Dermis microvascular lymphatic vessel endothelial cell (primary cell): ENCODE data around the gene SHOC2. TPM values are rescaled to one million over a fixed set of nuclear protein-coding genes. Genes with fewer than 3 reads are reported as not detected.

ENCODE experiments used
- DNase-seq, 2 donors: peaks; one replicate each; pipeline versions ENCODE4 v3.0.0 to v3.0.0-alpha.2; 2010; ENCODE audit warnings: low read depth in 2 of 2
- total RNA-seq: library from RNA; depleted of rRNA; stranded (reverse); fragments of >200 nt; gene quantifications from 2 replicates; pipeline ENCODE4 v1.2.1, GENCODE V29; 2014

Gene SHOC2
- total RNA-seq, 1 donor from 2014 or later = 39.2 TPM

- DNase-seq = no peak
Observed at GRCh38 chr10:110983466-110983865, 64.1 kb downstream of the SHOC2 start.

GRCh38 chr10:110985497-110986275, 66.3 kb downstream of the SHOC2 start:
- no peak for DNase-seq

- DNase-seq = no peak
Observed at GRCh38 chr10:110989016-110989415, 69.6 kb downstream of the SHOC2 start.

DNA sequence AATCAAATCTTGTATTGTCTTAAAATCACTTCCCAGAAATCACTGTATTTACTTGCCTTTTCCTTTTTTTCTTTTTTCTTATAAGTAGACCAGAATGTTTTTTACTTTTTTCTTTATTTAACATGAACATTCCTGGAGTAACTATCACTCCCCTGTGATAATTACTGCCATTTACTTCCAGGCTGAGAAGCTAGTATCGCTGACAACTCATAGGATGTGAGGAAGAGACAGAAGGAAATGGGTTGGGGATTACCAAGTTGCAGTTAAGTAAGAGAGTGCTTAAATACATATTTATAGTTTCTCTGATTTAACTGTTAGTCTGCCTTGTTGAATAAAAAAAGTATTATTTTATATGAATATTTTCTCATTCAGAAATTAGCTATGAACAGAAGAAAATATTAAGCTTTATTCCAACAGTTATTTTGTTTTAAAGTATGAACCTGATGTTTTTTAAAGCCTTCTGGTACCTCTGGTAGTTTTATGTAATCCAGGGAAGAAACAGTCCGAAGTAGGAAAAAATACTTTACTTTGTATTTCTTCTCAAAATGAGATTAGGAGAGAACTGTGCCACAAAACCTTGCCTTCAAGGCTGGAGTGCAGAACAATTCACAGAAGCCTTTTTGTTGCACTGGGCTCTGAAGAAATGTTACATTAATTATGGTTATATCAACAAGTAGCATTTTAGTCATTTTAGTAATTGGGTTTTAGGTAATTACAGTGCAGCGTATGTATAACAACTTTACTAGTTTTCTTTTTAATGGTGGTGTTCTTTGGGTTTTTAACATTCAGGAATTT, 72.8 kb downstream of the SHOC2 start:
- DNase-seq = no peak

DNA sequence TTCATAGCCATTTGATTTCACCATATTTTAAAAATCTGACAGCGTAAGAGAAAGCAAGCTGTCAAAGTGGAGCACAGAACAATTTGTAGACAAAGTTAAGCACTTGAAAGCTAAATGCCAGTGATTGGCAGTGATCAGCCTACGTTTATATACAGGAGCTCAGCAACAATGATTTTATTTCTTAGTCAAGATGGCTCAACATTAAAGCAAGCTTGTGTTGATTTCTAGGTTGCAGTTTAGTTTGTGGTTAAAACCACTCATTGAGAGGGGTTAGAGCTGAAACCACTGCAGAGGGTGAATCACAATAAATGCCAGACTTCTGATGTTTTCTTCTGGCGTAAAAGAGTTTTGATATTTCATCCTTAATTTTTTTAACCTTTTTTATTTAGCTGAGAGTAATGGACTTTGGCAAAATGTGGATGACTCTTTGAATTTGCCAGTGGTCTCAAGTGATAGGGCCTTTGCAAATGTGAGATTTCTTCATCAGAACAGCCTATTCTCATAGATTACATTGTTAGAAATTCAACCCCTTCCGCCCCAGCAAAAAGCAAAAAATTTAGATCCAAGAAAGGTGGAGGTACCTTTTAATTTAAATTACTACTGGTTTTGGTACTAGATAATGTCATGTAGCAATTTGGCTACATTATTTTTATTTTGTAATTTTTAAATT, 73.8 kb downstream of the SHOC2 start:
- DNase-seq = no peak

DNA sequence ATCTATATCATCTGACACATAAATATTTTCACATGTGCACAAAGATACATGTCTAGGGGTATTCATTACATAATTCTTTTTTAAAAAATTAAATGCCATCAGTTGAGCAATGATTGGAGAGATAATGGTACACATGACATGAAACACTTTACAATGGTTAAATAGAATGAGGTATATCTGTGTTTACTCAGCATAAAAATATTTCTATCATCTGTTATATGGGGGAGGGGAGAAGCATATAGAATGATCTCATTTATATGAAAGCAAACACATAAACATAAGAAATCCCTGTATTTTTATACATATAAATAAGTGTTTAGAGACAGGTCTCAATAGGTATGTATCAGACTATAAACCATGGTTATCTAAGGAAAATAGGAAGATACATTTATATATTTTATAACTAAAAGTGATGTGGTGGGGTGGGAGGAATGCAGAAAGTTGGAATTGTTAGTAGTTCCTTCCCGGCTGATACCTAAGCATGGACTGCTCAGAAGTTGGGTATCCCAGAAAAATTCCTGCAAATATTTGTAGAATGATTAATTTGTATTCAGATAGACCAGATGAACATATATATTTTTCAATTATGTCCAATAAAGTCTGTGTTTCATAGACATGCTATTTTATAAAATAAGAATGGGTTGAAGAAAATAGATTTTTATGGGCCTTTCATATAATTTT, 75.1 kb downstream of the SHOC2 start:
- no peak for DNase-seq

- no peak for DNase-seq
Observed at GRCh38 chr10:110995301-110995700, 75.9 kb downstream of the SHOC2 start.

- DNase-seq = no peak
Observed at GRCh38 chr10:110996256-110996655, 76.9 kb downstream of the SHOC2 start.

DNA sequence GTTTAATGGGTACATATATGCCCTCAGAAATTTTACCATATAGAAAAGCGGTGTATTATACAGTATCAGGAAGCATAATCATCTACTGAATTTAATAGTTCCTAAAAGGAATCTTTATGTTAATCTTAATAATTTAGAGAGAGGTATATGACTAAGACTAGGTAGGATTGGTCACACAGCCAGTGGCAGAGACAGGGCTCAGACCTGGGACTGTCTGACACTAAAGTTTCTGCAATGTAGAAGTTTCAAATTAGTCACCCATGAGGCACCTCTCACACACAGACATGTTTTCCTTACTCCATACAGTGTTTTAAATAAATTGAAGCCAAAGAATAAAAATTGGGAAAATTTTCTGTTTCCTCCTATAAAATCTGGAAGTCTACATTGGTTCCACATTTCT, 84.6 kb downstream of the SHOC2 start:
- DNase-seq = no peak

GRCh38 chr10:111007486-111007885, 88.1 kb downstream of the SHOC2 start:
- DNase-seq = no peak

GRCh38 chr10:111015181-111015580, 95.8 kb downstream of the SHOC2 start:
- no peak for DNase-seq

DNA sequence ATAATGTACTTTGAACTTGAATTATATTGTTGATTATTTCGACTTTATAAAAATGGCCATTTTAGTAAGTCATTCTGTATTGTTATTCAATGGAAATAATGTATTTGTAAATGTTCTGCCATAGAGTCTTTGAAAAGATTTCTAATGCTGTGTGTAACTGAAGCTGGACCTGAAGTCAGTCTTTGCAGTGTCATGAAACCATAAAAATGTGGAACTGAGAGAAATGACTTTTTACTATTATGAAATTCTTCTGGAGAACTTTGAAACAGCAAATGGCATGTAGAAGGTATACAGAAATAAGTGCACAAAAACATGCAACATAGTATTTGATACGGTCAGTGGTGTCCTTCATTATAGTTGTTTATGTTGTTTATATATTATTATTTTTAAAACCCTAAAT, 97.7 kb downstream of the SHOC2 start:
- no peak for DNase-seq

DNA sequence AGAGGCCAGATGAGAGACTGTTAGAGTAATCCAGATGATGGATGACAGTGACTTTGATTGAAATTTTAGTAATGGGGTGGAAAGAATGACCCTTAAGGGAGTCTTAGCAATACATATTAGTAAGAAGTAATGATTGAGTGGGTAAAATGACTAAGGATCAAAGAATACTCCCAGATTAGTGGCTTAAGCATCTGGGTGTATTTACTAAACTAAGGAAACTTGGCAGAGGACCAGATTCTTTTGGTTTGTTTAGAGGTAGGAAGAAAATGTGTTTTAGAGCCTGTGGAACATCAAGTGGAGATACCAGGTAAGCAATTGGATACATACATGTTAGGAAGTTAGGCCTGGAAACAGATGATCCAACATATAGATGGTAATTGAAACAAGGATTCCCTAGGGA, 98.6 kb downstream of the SHOC2 start:
- no peak for DNase-seq

DNA sequence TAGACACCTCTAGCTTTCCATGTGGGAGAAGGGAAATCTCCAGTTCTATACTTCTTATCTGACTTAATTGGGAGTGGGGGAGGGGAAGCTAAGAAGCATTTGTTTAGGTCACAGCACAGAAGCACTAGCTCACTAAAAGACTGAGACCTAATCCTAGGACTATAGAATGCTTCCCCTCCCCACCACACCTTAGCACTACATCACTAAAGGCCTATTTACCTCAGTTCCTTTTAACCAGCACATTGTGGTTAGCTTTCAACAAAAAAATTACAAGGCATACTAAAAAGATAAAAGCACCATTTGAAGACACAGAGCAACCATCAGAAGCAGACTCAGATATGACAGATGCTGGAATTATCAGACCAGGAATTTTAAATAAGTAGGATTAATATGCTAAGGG, 103.7 kb downstream of the SHOC2 start:
- no peak for DNase-seq

GRCh38 chr10:111030042-111030750, 110.8 kb downstream of the SHOC2 start:
- no peak for DNase-seq

DNA sequence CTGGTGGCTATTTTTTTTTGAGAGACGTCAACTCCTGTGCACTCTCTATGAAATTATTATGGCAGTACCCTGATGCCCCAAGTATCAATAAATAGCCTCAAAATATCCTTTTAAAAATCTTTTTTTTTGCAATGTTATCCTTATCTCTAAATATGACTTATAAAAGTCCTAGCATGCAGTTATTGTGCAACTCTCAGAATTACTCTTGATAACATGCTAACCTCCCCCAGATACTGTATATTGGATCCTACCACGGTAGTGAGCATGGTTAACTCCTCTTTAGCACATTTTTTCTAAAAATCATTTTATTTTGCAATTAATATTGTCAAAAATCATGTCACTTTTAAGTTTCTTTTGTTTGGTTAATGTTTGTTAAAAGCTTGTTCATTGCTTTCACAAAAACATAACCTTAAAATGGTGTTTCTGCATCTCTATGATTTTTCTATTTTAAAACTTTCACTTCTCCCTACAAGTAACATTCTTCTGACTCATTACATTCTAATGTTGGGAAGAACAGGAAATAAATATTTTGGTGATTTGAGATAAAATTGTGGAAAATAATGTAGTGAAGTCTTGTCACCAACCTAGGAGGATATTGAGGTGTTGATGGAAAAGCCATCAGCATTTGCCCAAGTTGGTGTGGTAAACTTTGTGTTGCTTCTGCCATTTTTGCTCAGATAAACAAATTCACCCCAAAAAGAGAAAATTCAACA, 115.3 kb downstream of the SHOC2 start:
- DNase-seq = peak in 1 of 2 donors; percentile 4

DNA sequence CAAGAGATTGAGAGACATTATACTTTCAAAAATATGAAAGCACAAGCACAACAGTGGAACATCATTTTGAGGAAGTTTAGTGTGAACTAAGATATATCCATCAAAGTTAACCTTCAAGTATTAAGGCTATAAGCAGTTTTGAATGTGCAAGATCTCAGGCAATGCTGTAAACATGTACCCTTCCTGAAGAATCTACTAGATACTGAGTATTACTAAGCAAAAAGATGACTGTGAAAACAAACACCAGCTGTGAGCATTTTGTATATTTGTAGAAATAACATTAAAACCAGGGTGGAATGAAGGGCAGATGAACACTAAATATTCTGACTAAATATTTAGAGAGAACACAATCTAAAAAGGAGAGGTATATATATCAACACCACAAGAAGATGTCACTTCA, 116.1 kb downstream of the SHOC2 start:
- no peak for DNase-seq

GRCh38 chr10:111037858-111038257, 118.5 kb downstream of the SHOC2 start:
- DNase-seq = no peak

DNA sequence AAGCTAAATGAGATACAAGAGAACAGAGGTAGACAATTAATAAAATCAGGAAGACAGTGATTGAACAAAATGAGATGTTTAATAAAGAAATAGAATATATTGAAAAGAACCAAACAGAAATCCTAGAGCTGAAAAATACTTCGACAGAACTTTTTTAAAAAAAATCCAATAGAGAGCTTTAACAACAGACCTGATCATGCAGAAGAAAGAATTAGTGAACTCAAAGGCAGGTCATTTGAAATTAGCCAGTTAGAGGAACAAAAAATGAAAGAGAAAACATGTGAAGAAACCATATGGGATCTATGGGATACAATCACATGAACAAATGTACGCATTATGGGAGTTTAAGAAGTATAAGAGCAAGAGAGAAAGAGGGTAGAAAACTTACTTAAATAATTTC, 120.1 kb downstream of the SHOC2 start:
- no peak for DNase-seq

GRCh38 chr10:111057006-111057405, 137.6 kb downstream of the SHOC2 start:
- no peak for DNase-seq
